Fibroblast of skin of right quadriceps (primary cell): ENCODE measurements around the gene PGR.

Experiments used
- DNase-seq: peaks from one replicate; pipeline ENCODE4 v3.0.0-alpha.2; 2013

Gene PGR

DNA sequence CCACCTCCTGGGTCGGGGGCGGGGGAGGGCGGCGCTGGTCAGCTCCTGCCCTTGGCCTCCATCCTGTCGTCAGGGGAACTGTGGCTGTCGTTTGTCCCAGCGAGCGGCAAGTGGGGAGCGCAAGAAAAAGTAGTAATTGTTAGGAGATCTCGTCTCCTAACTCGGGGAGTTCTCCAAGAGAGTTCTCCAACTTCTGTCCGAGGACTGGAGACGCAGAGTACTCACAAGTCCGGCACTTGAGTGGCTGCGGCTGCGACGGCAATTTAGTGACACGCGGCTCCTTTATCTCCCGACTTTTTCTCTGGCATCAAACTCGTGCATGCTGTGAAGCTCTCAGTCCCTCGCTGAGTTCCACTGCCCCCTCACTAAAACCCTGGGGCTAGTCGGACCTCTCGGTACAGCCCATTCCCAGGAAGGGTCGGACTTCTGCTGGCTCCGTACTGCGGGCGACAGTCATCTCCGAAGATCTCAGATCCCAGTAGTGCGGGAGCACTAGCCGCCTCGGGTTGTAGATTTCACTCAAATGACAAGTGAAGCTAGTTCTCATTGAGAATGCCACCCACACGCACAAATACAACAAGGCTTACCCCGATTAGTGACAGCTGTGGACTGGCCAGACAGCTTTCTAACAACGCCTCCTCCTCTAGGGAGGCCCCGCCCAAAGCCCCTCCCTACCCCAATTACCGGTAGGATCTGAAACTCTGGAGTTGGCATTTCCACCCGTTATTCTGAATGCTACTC is at the start of gene PGR:
Gene PGR, minus strand, starts transcription at position 611 of the 741 bp plus-strand sequence. CDS start 743 bp downstream, outside the sequence.
- DNase-seq, result no peak

DNA sequence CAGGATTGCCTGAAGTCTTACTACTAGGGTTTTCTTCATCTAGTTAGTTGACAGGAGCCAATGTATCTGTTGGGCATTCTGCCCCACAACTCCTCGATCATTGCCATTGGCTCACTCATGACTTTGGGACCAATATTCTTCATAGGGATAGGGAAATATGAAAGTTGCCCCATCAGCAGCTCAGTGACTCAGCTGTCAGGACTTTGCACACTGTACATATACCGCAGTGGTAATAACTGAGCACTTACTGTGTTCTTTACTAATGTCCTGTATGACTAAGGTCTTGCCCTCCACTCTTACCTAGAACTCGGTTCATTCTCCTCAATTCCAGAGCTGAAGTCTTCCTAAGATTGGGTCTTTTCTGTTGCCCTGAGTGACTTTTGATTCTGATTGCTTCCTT is 46.8 kb upstream of the PGR start:
- no peak for DNase-seq

GRCh38 chr11:101169944-101170343 is 40.3 kb upstream of the PGR start:
- no peak for DNase-seq

- DNase-seq, result no peak
Measured at GRCh38 chr11:101166038-101166437, 36.4 kb upstream of the PGR start.

DNA sequence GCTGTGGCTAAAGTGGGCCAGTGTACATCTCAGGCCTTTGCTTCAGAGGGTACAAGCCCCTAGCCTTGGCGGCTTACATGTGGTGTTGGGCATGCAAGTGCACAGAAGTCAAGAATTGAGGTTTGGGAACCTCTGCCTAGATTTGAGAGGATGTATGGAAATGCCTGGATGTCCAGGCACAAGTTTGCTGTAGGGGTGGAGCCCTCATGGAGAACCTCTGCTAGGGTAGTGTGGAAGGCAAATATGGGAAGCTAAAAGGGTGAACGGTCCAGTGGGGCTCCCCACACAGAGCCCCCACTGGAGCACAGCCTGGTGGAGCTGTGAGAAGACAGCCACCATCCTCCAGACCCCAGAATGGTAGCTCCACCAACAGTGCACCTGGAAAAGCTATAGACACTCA is 28.5 kb upstream of the PGR start:
- DNase-seq, result no peak

DNA sequence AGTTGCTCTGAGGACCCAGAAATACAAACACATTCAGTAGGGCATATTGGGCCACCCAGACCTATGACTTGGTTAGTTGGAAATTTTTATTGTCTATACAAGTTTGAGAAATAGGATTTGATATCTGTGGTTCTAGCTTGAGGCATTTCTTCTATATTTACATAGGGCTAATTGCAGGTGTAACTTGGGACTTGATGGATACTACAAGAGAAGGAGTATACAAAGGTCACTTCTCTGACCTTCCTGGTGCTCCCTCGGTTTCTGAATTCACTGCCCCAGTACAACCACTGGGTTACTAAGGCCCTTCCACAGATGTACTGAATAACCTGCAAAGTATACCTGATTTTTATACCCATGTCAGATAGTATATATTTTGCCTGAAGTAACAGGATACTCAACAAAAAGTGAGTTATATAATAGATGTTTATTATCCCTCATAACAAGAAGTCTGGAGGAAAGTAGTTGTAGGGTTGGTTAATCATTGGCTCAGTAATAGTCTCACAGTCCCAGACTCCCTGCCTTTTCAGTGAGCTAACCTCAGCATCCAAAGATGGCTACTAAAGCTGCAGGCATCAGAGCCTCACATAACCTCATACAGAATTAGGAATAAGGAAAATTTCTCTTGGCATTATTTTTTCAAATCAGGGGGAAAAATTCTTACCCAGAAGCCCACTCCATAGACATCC is 8.8 kb upstream of the PGR start:
- no peak for DNase-seq

- DNase-seq, result no peak
Measured at GRCh38 chr11:101133190-101133589, 3.6 kb upstream of the PGR start.

- no peak for DNase-seq
Measured at GRCh38 chr11:101128571-101129202, 926 bp downstream of the PGR start.

GRCh38 chr11:101127699-101128570 is 1.7 kb downstream of the PGR start:
- DNase-seq, result no peak

DNA sequence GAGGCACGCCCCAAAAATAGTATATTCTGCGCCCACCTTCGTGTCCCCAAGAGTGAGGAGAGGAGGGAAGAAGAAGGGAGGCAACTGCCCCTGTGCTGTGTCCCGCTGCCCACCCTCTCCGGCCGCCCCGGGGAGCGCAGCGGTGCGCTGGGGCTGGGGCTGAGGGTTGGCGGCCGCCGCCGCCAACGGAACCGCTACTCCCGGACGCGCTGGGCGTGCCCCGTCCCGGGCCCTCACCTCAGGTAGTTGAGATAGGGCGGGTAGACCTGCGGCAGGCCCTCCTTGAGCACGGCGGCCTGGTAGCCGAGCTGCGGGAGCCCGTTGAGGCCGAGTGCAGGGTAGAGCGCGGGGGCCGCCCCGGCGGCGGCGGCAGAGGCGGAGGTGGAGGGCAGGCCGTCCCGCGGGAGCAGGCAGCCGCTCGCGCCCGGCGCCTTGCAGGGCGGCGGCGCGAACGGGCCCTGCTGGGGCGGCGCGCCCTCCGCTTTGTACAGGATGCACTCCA is 2.4 kb downstream of the PGR start:
- DNase-seq, result no peak

DNA sequence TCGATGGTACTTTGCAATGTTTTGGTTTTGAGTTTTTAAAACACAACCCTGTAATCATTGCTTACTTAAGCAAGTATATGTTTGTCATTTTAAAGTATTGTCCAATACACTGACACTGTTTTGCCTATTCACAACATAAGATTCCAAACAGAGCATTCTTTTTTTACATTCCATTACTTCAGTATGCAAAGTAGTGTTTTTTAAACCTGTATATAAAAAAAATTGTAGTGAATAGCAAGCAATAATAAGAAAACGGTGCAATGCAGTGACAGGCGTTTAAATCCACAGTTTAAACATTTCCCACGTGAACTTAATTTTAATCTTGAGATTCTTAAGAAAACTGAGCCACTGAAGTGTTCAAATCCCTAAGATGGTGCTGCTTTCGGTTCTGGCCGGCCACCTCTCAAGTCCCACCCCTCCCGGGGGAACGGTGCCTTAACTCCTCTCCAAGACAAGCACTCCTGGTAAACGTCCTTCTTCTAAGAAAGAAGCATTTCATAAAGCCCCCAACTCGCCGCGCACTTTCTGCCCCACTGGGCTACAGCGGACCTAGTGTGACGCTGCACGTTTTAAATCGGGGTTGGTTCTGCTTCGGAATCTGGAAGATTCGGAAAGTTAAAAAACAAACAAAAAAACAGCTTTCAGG is 2.9 kb downstream of the PGR start:
- DNase-seq, result no peak

GRCh38 chr11:101115671-101116160 is 13.9 kb downstream of the PGR start:
- DNase-seq, result no peak

- DNase-seq, result no peak
Measured at GRCh38 chr11:101113540-101113939, 16.1 kb downstream of the PGR start.

- no peak for DNase-seq
Measured at GRCh38 chr11:101104716-101105115, 24.9 kb downstream of the PGR start.

DNA sequence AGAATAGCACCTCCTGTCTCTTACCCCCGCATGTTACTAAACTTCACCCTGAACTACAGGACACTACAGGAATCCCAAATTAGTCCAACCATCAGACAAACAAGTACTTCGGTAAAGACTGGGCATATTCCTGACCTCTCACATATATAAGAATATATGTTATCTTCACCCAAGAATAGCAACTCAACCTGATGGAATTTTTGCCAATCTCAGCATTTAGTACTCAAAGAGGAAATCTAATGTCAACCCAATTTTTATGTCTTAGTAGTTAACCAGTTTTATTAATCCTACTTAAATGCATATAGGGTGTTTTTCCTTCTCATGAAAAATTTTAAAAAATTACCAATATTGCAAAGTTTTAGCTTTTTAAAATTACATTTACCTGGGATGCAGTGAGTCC is 26.2 kb downstream of the PGR start:
- DNase-seq, result no peak

DNA sequence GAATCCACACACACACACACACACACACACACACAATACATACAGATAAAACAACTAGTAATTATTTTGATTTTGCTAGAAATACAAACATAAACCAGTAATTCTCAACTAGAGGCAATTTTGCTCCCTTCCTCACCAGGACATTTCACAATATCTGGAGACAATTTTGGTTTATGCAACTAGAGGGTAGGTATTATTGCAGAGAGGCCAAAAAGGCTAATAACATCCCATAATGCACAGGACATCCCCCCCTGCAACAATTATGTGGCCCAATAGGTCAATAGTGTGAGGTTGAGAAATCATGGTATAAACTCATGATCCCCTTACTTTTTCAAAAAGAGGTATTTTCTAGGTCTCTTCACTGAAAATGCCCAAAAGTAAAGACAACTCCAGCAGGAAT is 29.0 kb downstream of the PGR start:
- no peak for DNase-seq

- no peak for DNase-seq
Measured at GRCh38 chr11:101096036-101096704, 33.4 kb downstream of the PGR start.

DNA sequence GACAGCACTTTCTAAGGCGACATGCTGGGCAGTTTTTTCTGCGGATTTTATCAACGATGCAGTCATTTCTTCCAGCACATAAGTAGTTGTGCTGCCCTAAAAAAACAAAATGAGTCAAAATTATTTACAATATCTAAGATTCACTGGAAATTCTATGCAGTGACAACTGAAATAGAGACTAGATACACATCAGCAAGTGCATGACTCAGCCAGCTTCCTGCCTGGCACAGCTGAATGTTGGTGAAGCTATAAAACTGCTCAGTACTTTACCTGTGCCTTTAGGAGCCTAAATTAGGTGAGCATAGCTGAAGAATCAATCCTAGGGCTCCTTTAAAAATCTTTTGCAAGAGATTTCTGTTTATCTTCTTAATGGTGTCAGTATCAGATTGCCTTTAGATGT is 37.8 kb downstream of the PGR start:
- no peak for DNase-seq

GRCh38 chr11:101090679-101091270 is 38.8 kb downstream of the PGR start:
- DNase-seq, result no peak

GRCh38 chr11:101083335-101083734 is 46.3 kb downstream of the PGR start:
- DNase-seq, result no peak

DNA sequence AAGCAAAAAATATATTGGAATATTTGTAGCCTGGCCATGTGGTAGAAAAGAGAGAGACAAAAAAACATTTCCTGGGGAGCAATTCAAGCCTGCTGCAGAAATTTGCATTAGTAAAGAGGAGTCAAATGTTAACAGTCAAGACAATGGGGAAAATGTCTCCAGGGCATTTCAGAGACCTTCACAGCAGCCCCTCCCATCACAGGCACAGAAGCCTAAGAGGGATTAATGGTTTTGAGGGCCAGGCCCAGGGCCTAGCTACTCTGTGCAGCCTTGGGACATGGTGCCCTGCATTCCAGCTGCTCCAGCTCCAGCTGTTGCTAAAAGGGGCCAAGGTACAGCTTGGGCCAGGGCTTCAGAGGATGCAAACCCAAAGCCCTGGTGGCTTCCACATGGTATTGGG is 46.8 kb downstream of the PGR start:
- DNase-seq, result no peak
